ENCODE results near the gene MACROD2.

The MACROD2 gene

DNA sequence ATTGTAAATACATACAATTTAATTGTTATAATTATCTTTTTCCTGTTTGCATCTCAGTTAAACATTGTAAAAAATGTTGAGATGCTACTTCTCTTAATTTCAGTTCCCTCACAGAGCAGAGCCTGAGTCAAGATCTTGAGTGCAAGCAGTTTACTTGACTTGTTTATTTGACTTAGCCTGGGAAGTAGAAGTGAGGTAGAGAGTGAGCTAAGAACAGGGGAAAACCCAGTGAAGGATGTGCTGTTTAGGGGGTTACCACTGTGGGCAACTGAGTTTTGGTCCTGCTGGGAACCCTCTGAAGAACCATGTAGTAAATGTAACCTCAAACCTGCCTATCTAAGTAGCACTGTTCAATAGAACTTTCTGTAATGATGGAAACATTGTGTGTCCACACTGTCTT lies 837.3 kb downstream of the MACROD2 start:
- H3K27ac ChIP-seq, result no peak overlapping the region
- no peak for TF ChIP-seq ZFX (IDR thresholded peaks at IDR 0.05)
- TF ChIP-seq, protein P1, sequence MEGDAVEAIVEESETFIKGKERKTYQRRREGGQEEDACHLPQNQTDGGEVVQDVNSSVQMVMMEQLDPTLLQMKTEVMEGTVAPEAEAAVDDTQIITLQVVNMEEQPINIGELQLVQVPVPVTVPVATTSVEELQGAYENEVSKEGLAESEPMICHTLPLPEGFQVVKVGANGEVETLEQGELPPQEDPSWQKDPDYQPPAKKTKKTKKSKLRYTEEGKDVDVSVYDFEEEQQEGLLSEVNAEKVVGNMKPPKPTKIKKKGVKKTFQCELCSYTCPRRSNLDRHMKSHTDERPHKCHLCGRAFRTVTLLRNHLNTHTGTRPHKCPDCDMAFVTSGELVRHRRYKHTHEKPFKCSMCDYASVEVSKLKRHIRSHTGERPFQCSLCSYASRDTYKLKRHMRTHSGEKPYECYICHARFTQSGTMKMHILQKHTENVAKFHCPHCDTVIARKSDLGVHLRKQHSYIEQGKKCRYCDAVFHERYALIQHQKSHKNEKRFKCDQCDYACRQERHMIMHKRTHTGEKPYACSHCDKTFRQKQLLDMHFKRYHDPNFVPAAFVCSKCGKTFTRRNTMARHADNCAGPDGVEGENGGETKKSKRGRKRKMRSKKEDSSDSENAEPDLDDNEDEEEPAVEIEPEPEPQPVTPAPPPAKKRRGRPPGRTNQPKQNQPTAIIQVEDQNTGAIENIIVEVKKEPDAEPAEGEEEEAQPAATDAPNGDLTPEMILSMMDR (conservative IDR thresholded peaks at IDR 0.05), result no peak

DNA sequence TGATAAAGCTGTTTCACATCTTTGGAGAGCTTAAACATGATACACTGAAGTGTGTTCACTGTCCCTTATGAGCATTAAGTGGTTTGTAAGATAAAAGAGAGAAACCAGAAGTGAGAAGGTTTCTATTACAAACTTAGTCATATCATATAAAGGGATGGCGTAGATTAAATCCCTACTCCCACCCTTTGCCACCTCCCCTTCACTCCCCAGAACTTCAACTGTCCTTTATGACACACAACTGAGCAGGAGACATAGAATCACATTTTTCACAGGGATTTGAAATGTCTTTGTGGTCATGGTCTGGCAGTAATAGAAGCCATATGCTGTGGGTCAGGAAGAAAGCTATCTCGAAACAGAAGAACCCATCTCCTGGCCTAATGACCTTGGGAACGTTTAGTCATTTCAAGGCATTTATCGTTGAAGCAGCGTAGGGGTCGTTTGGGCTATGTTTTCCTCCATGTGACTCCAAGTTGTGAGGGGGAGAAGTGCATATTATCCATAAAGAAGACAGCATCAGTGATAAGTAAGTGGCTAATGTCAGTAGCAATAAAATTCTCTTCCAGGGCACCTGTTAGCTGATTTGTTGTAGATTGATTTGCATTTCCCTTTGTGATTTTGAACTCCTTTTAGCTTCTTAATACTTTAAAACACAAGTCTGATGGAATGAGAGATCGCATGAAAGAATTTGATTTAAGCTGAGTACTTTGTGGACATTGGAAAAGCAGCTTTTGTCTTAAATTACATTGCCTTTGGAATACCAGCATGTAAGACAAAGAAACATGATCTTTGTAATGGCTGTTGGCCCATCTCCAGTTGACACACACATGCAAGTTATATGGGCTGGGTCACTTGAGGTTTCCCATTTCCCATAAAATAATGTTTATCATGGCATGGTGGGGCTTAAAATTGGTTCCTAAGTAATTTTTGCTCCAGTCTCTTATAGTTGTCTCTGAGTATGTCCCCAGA lies 843.6 kb downstream of the MACROD2 start:
- no peak overlapping the region for H3K27ac ChIP-seq
- TF ChIP-seq ZFX (IDR thresholded peaks at IDR 0.05), result no peak
- TF ChIP-seq, protein P1 (conservative IDR thresholded peaks at IDR 0.05), result no peak

DNA sequence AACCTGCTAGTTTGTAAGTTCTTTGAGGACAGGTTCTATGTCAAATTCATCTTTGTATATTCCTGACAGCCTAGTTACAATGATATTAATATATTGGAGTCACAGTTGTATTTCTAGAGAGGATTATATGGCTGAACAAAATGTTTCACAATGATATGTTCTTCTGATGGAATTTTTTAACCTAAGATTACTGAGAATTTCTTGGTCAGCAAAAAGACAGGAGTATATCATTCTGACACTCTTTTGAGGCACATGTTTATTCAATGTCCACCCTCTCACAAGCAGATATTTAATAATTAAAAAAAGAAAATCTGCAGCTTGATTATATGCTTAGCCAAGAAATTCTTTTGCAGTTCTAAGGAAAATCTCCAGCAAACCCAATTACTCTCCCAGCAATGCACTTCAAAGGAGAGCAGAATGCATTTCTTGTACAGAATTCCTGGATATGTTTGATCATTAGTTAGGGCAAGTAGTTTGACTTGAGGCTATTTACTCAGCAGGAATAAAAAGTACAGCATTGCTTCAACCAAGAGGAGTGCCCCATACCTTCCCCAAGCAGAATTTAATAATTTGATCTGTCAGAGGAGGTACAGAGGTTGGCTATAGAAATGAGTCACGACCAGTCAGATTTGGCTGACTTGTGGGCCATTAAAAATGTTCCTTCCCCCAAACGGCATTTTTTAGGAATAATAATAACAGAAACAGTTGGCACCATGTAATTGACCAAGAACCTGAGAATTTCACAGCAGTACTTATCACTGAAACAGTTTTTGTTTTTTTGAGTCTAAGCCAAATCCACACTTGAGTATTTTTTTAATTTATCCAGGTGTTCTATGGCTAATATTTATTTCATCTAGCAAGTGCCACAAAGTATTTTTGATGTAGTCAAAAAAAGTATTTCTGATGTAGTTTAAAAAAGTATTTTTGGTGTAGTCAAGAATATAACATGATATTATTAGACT lies 850.2 kb downstream of the MACROD2 start:
- H3K27ac ChIP-seq, result no peak overlapping the region

DNA sequence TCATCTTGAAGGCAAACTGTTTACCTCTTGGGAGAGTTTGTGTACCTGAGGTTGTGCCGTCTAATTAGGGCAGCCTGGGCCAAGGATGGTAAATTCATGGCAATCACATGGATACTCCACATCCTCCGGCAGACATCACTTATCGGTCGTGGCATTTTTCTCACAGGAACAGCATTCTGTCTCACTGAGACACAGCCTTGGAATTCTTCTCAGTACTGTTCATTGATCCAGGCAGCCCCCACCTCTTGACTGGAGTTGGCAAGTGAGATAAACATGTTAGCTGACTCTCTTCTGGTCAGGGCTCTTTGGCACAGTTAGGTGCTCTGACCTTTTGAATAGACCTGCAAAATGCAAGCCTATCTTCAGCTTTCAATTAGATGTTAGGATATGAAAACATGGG lies 853.5 kb downstream of the MACROD2 start:
- TF ChIP-seq, protein P1 (conservative IDR thresholded peaks at IDR 0.05), result no peak
- no peak for TF ChIP-seq ZFX (IDR thresholded peaks at IDR 0.05)
- H3K27ac ChIP-seq, result no peak overlapping the region

More for the DNA sequence above, 850.2 kb downstream of the MACROD2 start:
- TF ChIP-seq, protein P1 (conservative IDR thresholded peaks at IDR 0.05), result no peak
- TF ChIP-seq ZFX (IDR thresholded peaks at IDR 0.05), result no peak

DNA sequence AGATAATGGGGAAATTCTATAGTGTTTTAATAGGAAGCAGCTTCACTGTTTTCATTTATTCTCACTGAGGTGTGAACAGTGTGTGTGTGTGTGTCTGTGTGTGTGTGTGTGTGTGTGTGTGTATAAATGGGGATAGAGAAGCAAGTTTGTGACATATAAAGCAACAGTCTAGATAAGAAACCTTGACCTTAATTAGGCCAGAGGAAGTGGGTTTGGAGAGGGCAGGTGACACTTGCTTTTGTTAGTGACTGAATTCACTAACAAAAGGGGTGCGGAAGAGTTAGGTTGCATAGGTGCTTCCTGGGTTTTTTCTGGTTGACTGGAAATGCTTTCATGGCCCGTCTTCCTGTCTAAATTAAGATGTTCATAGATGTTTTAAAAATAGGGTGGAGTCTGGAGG lies 857.8 kb downstream of the MACROD2 start:
- TF ChIP-seq ZFX (IDR thresholded peaks at IDR 0.05), result no peak
- TF ChIP-seq, protein P1 (conservative IDR thresholded peaks at IDR 0.05), result no peak

DNA sequence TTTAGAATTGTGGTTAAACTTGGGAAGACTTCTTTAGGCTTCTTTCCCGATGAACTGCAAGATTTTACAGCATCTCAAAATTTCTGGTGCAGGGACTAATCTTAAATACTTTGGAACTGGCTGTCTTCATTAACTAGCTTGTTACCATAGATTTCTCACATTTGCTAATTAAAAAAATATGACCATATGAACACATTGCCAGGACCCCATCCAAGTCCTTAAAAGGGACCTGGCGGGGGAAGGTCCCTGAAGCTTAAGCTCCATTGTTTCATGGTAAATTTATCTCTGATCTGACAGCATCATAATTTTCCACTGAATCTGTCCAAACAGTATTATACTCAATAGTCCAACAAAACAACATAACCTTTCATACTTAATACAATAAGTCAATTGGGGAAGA lies 859.9 kb downstream of the MACROD2 start:
- no peak for TF ChIP-seq ZFX (IDR thresholded peaks at IDR 0.05)
- TF ChIP-seq, protein P1 (conservative IDR thresholded peaks at IDR 0.05), result no peak
- H3K27ac ChIP-seq, result no peak overlapping the region

More for the DNA sequence above, 857.8 kb downstream of the MACROD2 start:
- H3K27ac ChIP-seq, result no peak overlapping the region
